IPS DF 6.9 (cell line): Measurements from ENCODE around the gene LLCFC1.
"Not testable (repeated sequence)": the region's sequence is repeated elsewhere in the genome, so short reads cannot be mapped to it uniquely, and the experiment has no call there.

Source experiments
- DNase-seq: peaks from one replicate; pipeline ENCODE4 v3.0.0-alpha.2; 2013; ENCODE audit warnings: low read depth, low spot score
- H3K27ac ChIP-seq: one replicate; pipeline ENCODE4 v1.5.1; 2013; ENCODE audit warnings: low read length, control low read depth
- H3K27me3 ChIP-seq: 2 replicates; pipeline ENCODE4 v1.6.1; 2013; ENCODE audit warnings: mild to moderate bottlenecking, low read length; ENCODE audit not compliant: control insufficient read depth, insufficient read depth
- H3K36me3 ChIP-seq: 2 replicates; pipeline ENCODE4 v1.6.1; 2013; ENCODE audit warnings: low read length; ENCODE audit not compliant: control insufficient read depth, insufficient read depth
- H3K4me1 ChIP-seq: 2 replicates; pipeline ENCODE4 v1.6.1; 2013; ENCODE audit warnings: low read length; ENCODE audit not compliant: control insufficient read depth, insufficient read depth
- H3K4me3 ChIP-seq: 2 replicates; pipeline ENCODE4 v1.5.1; 2013; ENCODE audit warnings: mild to moderate bottlenecking, low read length
- H3K9me3 ChIP-seq: 2 replicates; pipeline ENCODE4 v1.6.1; 2013; ENCODE audit warnings: low read length, inconsistent platforms; ENCODE audit not compliant: control insufficient read depth, insufficient read depth
- WGBS: extraction: QIAGEN DNeasy Blood & Tissue Kit; methylation state at CpG from one replicate; pipeline ENCODE4 v1.1.7; 2013; ENCODE audit warnings: mixed read lengths, missing lambda C conversion rate; ENCODE audit not compliant: insufficient read length, insufficient coverage; 5-methylcytosine and 5-hydroxymethylcytosine counted together

LLCFC1 gene

GRCh38 chr7:142960955-142961512 is 21.8 kb downstream of the LLCFC1 start:
- Histone ChIP-seq H3K4me3 (no peak overlapping the region), H3K27ac (no peak overlapping the region), H3K4me1 (peaks cover 4% of the 10 kb centered on the region; the same call in 1 of the 2 replicates), H3K36me3 (no peaks in the 10 kb centered on the region), H3K27me3 (no peaks in the 10 kb centered on the region), H3K9me3 (no peaks in the 10 kb centered on the region)
- WGBS, result no CpG with 5 or more reads among the region's 5 CpGs
- no peak for DNase-seq

GRCh38 chr7:142961595-142961972 is 22.3 kb downstream of the LLCFC1 start:
- Histone ChIP-seq H3K9me3 (no peaks in the 10 kb centered on the region), H3K27me3 (no peaks in the 10 kb centered on the region), H3K36me3 (no peaks in the 10 kb centered on the region), H3K4me3 (no peak overlapping the region), H3K27ac (no peak overlapping the region), H3K4me1 (peaks cover 4% of the 10 kb centered on the region; the same call in 1 of the 2 replicates)
- WGBS, result no CpG with 5 or more reads among the region's 4 CpGs
- no peak for DNase-seq

GRCh38 chr7:142961973-142962926 is 23.0 kb downstream of the LLCFC1 start, which contains the start of gene KEL:
Gene KEL (minus strand): TSS chr7:142962363. CDS start chr7:142962206, 157 bp downstream.
- H3K36me3 ChIP-seq, result no peaks in the 10 kb centered on the region
- no peaks in the 10 kb centered on the region for H3K27me3 ChIP-seq
- H3K9me3 ChIP-seq, result no peaks in the 10 kb centered on the region
- no CpG with 5 or more reads among the region's 9 CpGs for WGBS
- peaks cover 4% of the 10 kb centered on the region; the same call in 1 of the 2 replicates for H3K4me1 ChIP-seq
- no peak within 1 kb of the TSS for H3K27ac ChIP-seq
- no peak within 1 kb of the TSS for H3K4me3 ChIP-seq
- DNase-seq, result no peak

- no peak overlapping the region for H3K4me3 ChIP-seq
- H3K4me1 ChIP-seq, result peaks cover 4% of the 10 kb centered on the region; the same call in 1 of the 2 replicates
- no peaks in the 10 kb centered on the region for H3K9me3 ChIP-seq
- no peak overlapping the region for H3K27ac ChIP-seq
- no peaks in the 10 kb centered on the region for H3K36me3 ChIP-seq
- no peaks in the 10 kb centered on the region for H3K27me3 ChIP-seq
- WGBS, result no CpG with 5 or more reads among the region's 1 CpG
- DNase-seq, result no peak
These were observed 23.7 kb downstream of the LLCFC1 start for GRCh38 chr7:142962991-142963390.

- H3K27ac ChIP-seq, result no peak overlapping the region
- WGBS, result 100% methylated on average over 1 of the region's 2 CpGs
- H3K4me1 ChIP-seq, result peaks cover 4% of the 10 kb centered on the region; the same call in 1 of the 2 replicates
- no peaks in the 10 kb centered on the region for H3K27me3 ChIP-seq
- no peaks in the 10 kb centered on the region for H3K9me3 ChIP-seq
- DNase-seq, result no peak
- no peak overlapping the region for H3K4me3 ChIP-seq
- no peaks in the 10 kb centered on the region for H3K36me3 ChIP-seq
These were observed 24.7 kb downstream of the LLCFC1 start for GRCh38 chr7:142963993-142964392.

- Histone ChIP-seq H3K4me1 (peaks cover 4% of the 10 kb centered on the region; the same call in 1 of the 2 replicates), H3K27me3 (no peaks in the 10 kb centered on the region), H3K27ac (no peak overlapping the region), H3K36me3 (no peaks in the 10 kb centered on the region), H3K9me3 (no peaks in the 10 kb centered on the region), H3K4me3 (no peak overlapping the region)
- no peak for DNase-seq
- WGBS, result no CpG with 5 or more reads among the region's 6 CpGs
These were observed 25.4 kb downstream of the LLCFC1 start for GRCh38 chr7:142964502-142965246.

- Histone ChIP-seq H3K9me3 (no peaks in the 10 kb centered on the region), H3K4me3 (no peak overlapping the region), H3K27ac (no peak overlapping the region), H3K27me3 (no peaks in the 10 kb centered on the region), H3K36me3 (no peaks in the 10 kb centered on the region), H3K4me1 (no peaks in the 10 kb centered on the region)
- no CpG with 5 or more reads among the region's 4 CpGs for WGBS
- no peak for DNase-seq
These were observed 28.9 kb downstream of the LLCFC1 start for GRCh38 chr7:142968229-142968628.

GRCh38 chr7:142969183-142969582 is 29.9 kb downstream of the LLCFC1 start:
- no CpG with 5 or more reads among the region's 4 CpGs for whole genome bisulfite sequencing
- Histone ChIP-seq H3K4me3 (no peak overlapping the region), H3K27ac (no peak overlapping the region), H3K36me3 (no peaks in the 10 kb centered on the region), H3K27me3 (no peaks in the 10 kb centered on the region), H3K9me3 (no peaks in the 10 kb centered on the region), H3K4me1 (no peaks in the 10 kb centered on the region)
- no peak for DNase-seq

GRCh38 chr7:142974626-142975025 is 35.3 kb downstream of the LLCFC1 start:
- H3K36me3 ChIP-seq, result no peaks in the 10 kb centered on the region
- no peaks in the 10 kb centered on the region for H3K4me1 ChIP-seq
- H3K27me3 ChIP-seq, result no peaks in the 10 kb centered on the region
- H3K4me3 ChIP-seq, result no peak overlapping the region
- no peaks in the 10 kb centered on the region for H3K9me3 ChIP-seq
- no peak for DNase-seq
- no CpG with 5 or more reads among the region's 3 CpGs for WGBS
- H3K27ac ChIP-seq, result no peak overlapping the region

GRCh38 chr7:142978402-142978801 is 39.1 kb downstream of the LLCFC1 start:
- not testable (repeated sequence) for H3K4me1 ChIP-seq, H3K9me3 ChIP-seq, H3K4me3 ChIP-seq, H3K27me3 ChIP-seq, DNase-seq, H3K27ac ChIP-seq, H3K36me3 ChIP-seq
- no CpG with 5 or more reads among the region's 4 CpGs for whole genome bisulfite sequencing
